ENCODE results near the gene MARS2. TPM values are rescaled to one million over a fixed set of nuclear protein-coding genes. Genes with fewer than 3 reads are reported as not detected.
A peak's percentile ranks its signal among the peaks of the same experiment; 100 is the strongest.
"Not testable (repeated sequence)": the region's sequence is repeated elsewhere in the genome, so short reads cannot be mapped to it uniquely, and the experiment has no call there.

Gene MARS2
- total and polyA plus RNA-seq, 5 donors from 2014 or later: 10.6 to 16.1 (median 13.5) TPM

DNA sequence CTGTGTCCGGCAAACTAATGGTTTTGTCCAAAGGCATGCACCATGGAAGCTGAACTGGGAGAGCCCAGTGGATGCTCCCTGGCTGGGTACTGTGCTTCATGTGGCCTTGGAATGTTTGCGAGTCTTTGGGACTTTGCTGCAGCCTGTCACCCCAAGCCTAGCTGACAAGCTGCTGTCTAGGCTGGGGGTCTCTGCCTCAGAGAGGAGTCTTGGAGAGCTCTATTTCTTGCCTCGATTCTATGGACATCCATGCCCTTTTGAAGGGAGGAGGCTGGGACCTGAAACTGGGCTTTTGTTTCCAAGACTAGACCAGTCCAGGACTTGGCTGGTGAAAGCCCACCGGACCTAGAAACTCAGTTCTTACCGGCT lies 1.7 kb downstream of the MARS2 start:
- Histone ChIP-seq H3K27me3 (ENCODE audit: control insufficient read depth, insufficient read depth, low read length) (no peaks in the 10 kb centered on the region), H3K9me3 (ENCODE audit: control insufficient read depth in 2 of 2, low read length in 2 of 2) (no peaks in the 10 kb centered on the region), H3K27ac (ENCODE audit: insufficient read depth, low read length, poor library complexity, severe bottlenecking) (peak overlapping the region; percentile 70), H3K4me1 (ENCODE audit: control insufficient read depth, insufficient read depth, low read length, poor library complexity, severe bottlenecking) (peaks cover 56% of the 10 kb centered on the region), H3K36me3 (ENCODE audit: control insufficient read depth, insufficient read depth, low read length) (peaks cover 11% of the 10 kb centered on the region), H3K4me3 (ENCODE audit: low read depth, low read length) (peak overlapping the region; percentile 98)
- no peak for ATAC-seq (ENCODE audit: low read depth in 2 of 2)
- DNase-seq: no peak
- Mint-ChIP-seq H3K4me1 (peaks cover 20 to 68% (median 52%) of the 10 kb centered on the region in 4 donors), H3K4me3 (peak overlapping the region; percentile 84 to 97 (median 90)), H3K27me3 (no peaks in the 10 kb centered on the region), H3K27ac (peak overlapping the region in 1 of 3 donors; percentile 90), H3K9me3 (no peaks in the 10 kb centered on the region), H3K36me3 (peaks cover 21% of the 10 kb centered on the region)

- Histone ChIP-seq H3K4me1 (ENCODE audit: control insufficient read depth, insufficient read depth, low read length, poor library complexity, severe bottlenecking) (peaks cover 56% of the 10 kb centered on the region), H3K36me3 (ENCODE audit: control insufficient read depth, insufficient read depth, low read length) (peaks cover 11% of the 10 kb centered on the region), H3K4me3 (ENCODE audit: low read depth, low read length) (peak overlapping the region; percentile 98), H3K27me3 (ENCODE audit: control insufficient read depth, insufficient read depth, low read length) (no peaks in the 10 kb centered on the region), H3K9me3 (ENCODE audit: control insufficient read depth in 2 of 2, low read length in 2 of 2) (no peaks in the 10 kb centered on the region), H3K27ac (ENCODE audit: insufficient read depth, low read length, poor library complexity, severe bottlenecking) (peak overlapping the region; percentile 0)
- H3K4me3 Mint-ChIP-seq: peak overlapping the region; percentile 84 to 97 (median 90)
- peak overlapping the region; percentile 48 to 83 (median 79) for H3K27ac Mint-ChIP-seq
- H3K9me3 Mint-ChIP-seq: no peaks in the 10 kb centered on the region
- peaks cover 25 to 69% (median 52%) of the 10 kb centered on the region in 4 donors for H3K4me1 Mint-ChIP-seq
- no peaks in the 10 kb centered on the region for H3K27me3 Mint-ChIP-seq
- ATAC-seq (ENCODE audit: low read depth in 2 of 2) (no peak), DNase-seq (peak in 2 of 3 donors; percentile 39 to 55)
- peaks cover 21% of the 10 kb centered on the region for H3K36me3 Mint-ChIP-seq
Measured at GRCh38 chr2:197707316-197708213, 2.4 kb downstream of the MARS2 start.

DNA sequence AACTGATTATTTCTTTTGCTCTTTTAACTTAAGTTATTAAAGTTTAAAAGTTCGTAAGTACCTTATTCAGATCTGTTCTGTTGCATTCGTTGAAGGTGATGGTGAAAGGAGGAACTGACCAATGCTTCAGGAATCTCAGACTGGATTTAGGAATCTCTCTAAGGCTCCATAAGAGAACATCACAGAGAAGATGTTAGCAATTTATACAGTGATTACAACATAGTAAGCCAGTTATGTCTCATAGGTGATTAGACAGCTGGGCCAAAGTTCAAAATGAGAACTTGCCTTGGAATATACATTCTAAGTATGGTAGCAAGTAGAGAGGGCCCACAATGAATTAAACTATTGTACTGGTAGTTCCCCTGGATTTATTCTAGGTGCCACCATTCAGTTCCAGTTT lies 3.2 kb downstream of the MARS2 start:
- no peaks in the 10 kb centered on the region for H3K9me3 ChIP-seq (ENCODE audit: control insufficient read depth in 2 of 2, low read length in 2 of 2)
- H3K27ac ChIP-seq (ENCODE audit: insufficient read depth, low read length, poor library complexity, severe bottlenecking): no peak overlapping the region
- peaks cover 11% of the 10 kb centered on the region for H3K36me3 ChIP-seq (ENCODE audit: control insufficient read depth, insufficient read depth, low read length)
- H3K27me3 Mint-ChIP-seq: no peaks in the 10 kb centered on the region
- H3K27me3 ChIP-seq (ENCODE audit: control insufficient read depth, insufficient read depth, low read length): no peaks in the 10 kb centered on the region
- H3K36me3 Mint-ChIP-seq: peaks cover 18% of the 10 kb centered on the region
- peaks cover 56% of the 10 kb centered on the region for H3K4me1 ChIP-seq (ENCODE audit: control insufficient read depth, insufficient read depth, low read length, poor library complexity, severe bottlenecking)
- DNase-seq (no peak), ATAC-seq (ENCODE audit: low read depth in 2 of 2) (no peak)
- H3K4me3 ChIP-seq (ENCODE audit: low read depth, low read length): peak overlapping the region; percentile 98
- no peaks in the 10 kb centered on the region for H3K9me3 Mint-ChIP-seq
- H3K4me3 Mint-ChIP-seq: peak overlapping the region; percentile 25 to 76 (median 64)
- H3K4me1 Mint-ChIP-seq: peaks cover 28 to 70% (median 55%) of the 10 kb centered on the region in 4 donors
- H3K27ac Mint-ChIP-seq: no peak overlapping the region

DNA sequence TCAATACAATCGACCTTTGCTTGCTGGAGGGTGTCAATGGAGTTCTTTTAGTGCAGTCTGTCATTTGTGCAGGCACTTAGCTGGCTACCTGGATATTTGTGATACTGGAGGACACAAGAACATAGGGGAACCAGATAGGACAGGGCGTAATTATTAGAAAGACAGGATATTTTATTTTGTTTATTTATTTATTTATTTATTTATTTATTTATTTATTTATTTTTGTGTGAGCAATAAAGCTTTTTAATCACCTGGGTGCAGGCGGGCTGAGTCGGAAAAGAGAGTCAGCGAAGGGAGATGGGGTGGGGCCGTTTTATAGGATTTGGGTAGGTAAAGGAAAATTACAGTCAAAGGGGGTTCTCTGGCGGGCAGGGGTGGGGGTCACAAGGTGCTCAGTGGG lies 4.0 kb downstream of the MARS2 start:
- not testable (repeated sequence) for H3K9me3 Mint-ChIP-seq; H3K9me3 ChIP-seq (ENCODE audit: control insufficient read depth in 2 of 2, low read length in 2 of 2); H3K27ac ChIP-seq (ENCODE audit: insufficient read depth, low read length, poor library complexity, severe bottlenecking); H3K27me3 Mint-ChIP-seq; H3K27me3 ChIP-seq (ENCODE audit: control insufficient read depth, insufficient read depth, low read length); ATAC-seq (ENCODE audit: low read depth in 2 of 2); DNase-seq; H3K27ac Mint-ChIP-seq
- peaks cover 55% of the 10 kb centered on the region for H3K4me1 ChIP-seq (ENCODE audit: control insufficient read depth, insufficient read depth, low read length, poor library complexity, severe bottlenecking)
- peaks cover 13% of the 10 kb centered on the region for H3K36me3 ChIP-seq (ENCODE audit: control insufficient read depth, insufficient read depth, low read length)
- Mint-ChIP-seq H3K4me3 (peak overlapping the region in 3 of 4 donors; percentile 25 to 67 (median 47)), H3K36me3 (peaks cover 19% of the 10 kb centered on the region), H3K4me1 (peaks cover 27 to 67% (median 54%) of the 10 kb centered on the region in 4 donors)
- H3K4me3 ChIP-seq (ENCODE audit: low read depth, low read length): peak overlapping the region; percentile 98

- peaks cover 47% of the 10 kb centered on the region for H3K4me1 ChIP-seq (ENCODE audit: control insufficient read depth, insufficient read depth, low read length, poor library complexity, severe bottlenecking)
- peaks cover 17% of the 10 kb centered on the region for H3K36me3 ChIP-seq (ENCODE audit: control insufficient read depth, insufficient read depth, low read length)
- DNase-seq: peak in 1 of 3 donors; percentile 16
- no peaks in the 10 kb centered on the region for H3K27me3 ChIP-seq (ENCODE audit: control insufficient read depth, insufficient read depth, low read length)
- no peaks in the 10 kb centered on the region for H3K27me3 Mint-ChIP-seq
- H3K9me3 ChIP-seq (ENCODE audit: control insufficient read depth in 2 of 2, low read length in 2 of 2): no peaks in the 10 kb centered on the region
- no peak overlapping the region for H3K27ac Mint-ChIP-seq
- H3K36me3 Mint-ChIP-seq: peaks cover 22% of the 10 kb centered on the region
- no peaks in the 10 kb centered on the region for H3K9me3 Mint-ChIP-seq
- no peak for ATAC-seq (ENCODE audit: low read depth in 2 of 2)
- peaks cover 21 to 64% (median 52%) of the 10 kb centered on the region in 4 donors for H3K4me1 Mint-ChIP-seq
- H3K27ac ChIP-seq (ENCODE audit: insufficient read depth, low read length, poor library complexity, severe bottlenecking): no peak overlapping the region
- peak overlapping the region in 1 of 4 donors; percentile 77 for H3K4me3 Mint-ChIP-seq
- H3K4me3 ChIP-seq (ENCODE audit: low read depth, low read length): peak overlapping the region; percentile 21
Measured at GRCh38 chr2:197710424-197711042, 5.4 kb downstream of the MARS2 start.

DNA sequence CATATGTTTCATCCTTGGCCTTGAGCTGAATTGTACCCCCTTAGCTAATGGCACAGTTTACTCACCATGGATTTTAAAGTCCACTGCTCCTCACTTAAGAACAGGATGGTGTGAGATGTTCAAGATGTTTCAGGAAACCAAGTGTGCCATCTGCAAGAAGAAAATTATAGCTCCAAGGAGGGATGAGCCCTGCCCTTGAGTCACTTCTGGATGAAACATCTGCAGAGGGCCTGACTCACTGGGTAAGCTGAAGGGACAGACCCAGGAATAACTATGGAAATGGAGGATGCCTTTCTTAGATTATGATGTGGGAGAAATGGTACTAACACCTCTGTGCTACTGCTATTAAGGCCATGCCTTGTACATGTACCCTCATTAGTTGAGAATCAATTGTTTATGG lies 6.4 kb downstream of the MARS2 start:
- Mint-ChIP-seq H3K27ac (no peak overlapping the region), H3K36me3 (peaks cover 22% of the 10 kb centered on the region), H3K9me3 (no peaks in the 10 kb centered on the region), H3K27me3 (no peaks in the 10 kb centered on the region), H3K4me3 (peak overlapping the region in 1 of 4 donors; percentile 19), H3K4me1 (peaks cover 21 to 56% (median 52%) of the 10 kb centered on the region in 4 donors)
- Histone ChIP-seq H3K4me3 (ENCODE audit: low read depth, low read length) (no peak overlapping the region), H3K27ac (ENCODE audit: insufficient read depth, low read length, poor library complexity, severe bottlenecking) (no peak overlapping the region), H3K27me3 (ENCODE audit: control insufficient read depth, insufficient read depth, low read length) (no peaks in the 10 kb centered on the region), H3K36me3 (ENCODE audit: control insufficient read depth, insufficient read depth, low read length) (peaks cover 21% of the 10 kb centered on the region), H3K4me1 (ENCODE audit: control insufficient read depth, insufficient read depth, low read length, poor library complexity, severe bottlenecking) (peaks cover 39% of the 10 kb centered on the region), H3K9me3 (ENCODE audit: control insufficient read depth in 2 of 2, low read length in 2 of 2) (no peaks in the 10 kb centered on the region)
- DNase-seq (no peak), ATAC-seq (ENCODE audit: low read depth in 2 of 2) (no peak)

DNA sequence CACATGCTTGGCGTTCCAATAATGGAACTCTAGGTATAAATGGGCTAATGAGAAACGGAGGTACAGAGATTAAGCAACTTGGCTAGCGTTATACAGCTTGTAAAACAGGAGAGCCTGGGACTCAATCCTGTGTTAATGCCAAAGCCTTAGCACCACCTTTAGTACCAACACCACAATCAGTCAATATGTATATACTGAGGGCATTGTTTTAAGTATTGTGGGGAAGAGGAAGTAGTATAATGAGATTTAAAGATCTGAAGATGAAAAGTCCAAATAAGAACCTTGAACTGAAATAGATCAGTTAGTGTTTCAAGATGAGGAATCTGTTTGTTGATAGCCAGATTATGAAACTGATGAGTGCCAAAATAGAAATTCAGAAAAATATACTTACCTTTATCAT lies 8.1 kb downstream of the MARS2 start:
- ATAC-seq (ENCODE audit: low read depth in 2 of 2) (no peak), DNase-seq (no peak)
- Mint-ChIP-seq H3K9me3 (no peaks in the 10 kb centered on the region), H3K27me3 (no peaks in the 10 kb centered on the region), H3K4me1 (peaks cover 14 to 43% (median 42%) of the 10 kb centered on the region in 4 donors), H3K4me3 (peak overlapping the region in 1 of 4 donors; percentile 81), H3K36me3 (peaks cover 22% of the 10 kb centered on the region), H3K27ac (no peak overlapping the region)
- Histone ChIP-seq H3K27me3 (ENCODE audit: control insufficient read depth, insufficient read depth, low read length) (no peaks in the 10 kb centered on the region), H3K4me1 (ENCODE audit: control insufficient read depth, insufficient read depth, low read length, poor library complexity, severe bottlenecking) (peaks cover 22% of the 10 kb centered on the region), H3K36me3 (ENCODE audit: control insufficient read depth, insufficient read depth, low read length) (peaks cover 21% of the 10 kb centered on the region), H3K9me3 (ENCODE audit: control insufficient read depth in 2 of 2, low read length in 2 of 2) (no peaks in the 10 kb centered on the region), H3K4me3 (ENCODE audit: low read depth, low read length) (no peak overlapping the region), H3K27ac (ENCODE audit: insufficient read depth, low read length, poor library complexity, severe bottlenecking) (no peak overlapping the region)
